HEK293 (cell line): ENCODE data around the gene KCTD21.

Experiments
- CTCF ChIA-PET: fragments of 350-600 bp; formaldehyde crosslinking; extraction: SDS; loops from one replicate; lab custom pipeline; 2021; ENCODE audit warnings: antibody characterized with exemption; lab: Yijun Ruan, JAX
- POLR2A ChIA-PET: fragments of 300-600 bp; formaldehyde crosslinking; extraction: SDS; loops from one replicate; lab custom pipeline; 2020; ENCODE audit warnings: antibody characterized with exemption, inconsistent platforms; lab: Yijun Ruan, JAX
- H3K27ac ChIP-seq: fragments of 200-500 bp; sonication (Bioruptor generic); 2 replicates; pipeline ENCODE4 v1.5.1; 2014; ENCODE audit warnings: low read depth, low read length, control low read depth, inconsistent platforms; ENCODE audit errors: extremely low read depth
- H3K36me3 ChIP-seq, 2 experiments: fragments of 200-500 bp in 1 of 2; sonication (Bioruptor generic) in 1 of 2; 1 replicate in 1 of 2; 2 replicates in 1 of 2; pipeline ENCODE4 v1.5.1; 2014 to 2017; ENCODE audit warnings: inconsistent platforms in 2 of 2, low read length in 2 of 2; ENCODE audit not compliant: control insufficient read depth in 2 of 2, insufficient read depth in 1 of 2
- H3K4me1 ChIP-seq: fragments of 200-500 bp; sonication (Bioruptor generic); 2 replicates; pipeline ENCODE4 v1.5.1; 2014; ENCODE audit warnings: mild to moderate bottlenecking, low read length, inconsistent platforms; ENCODE audit not compliant: control insufficient read depth, insufficient read depth
- H3K4me3 ChIP-seq: 2 replicates; pipeline ENCODE4 v1.5.1; 2011; ENCODE audit warnings: low read depth, mild to moderate bottlenecking, control low read depth, low read length, moderate library complexity
- H3K9me3 ChIP-seq: fragments of 200-500 bp; sonication (Bioruptor generic); 2 replicates; pipeline ENCODE4 v1.5.1; 2014; ENCODE audit warnings: low read depth, low read length, inconsistent platforms; ENCODE audit not compliant: control insufficient read depth, insufficient read depth
- BCL11B ChIP-seq: fragments of 450-650 bp; formaldehyde crosslinking; IDR thresholded peaks from 2 replicates; pipeline ENCODE4 v1.5.1; 2016; ENCODE audit warnings: low read depth, missing biosample characterization, missing genetic modification characterization
- CTCF ChIP-seq: fragments of 450-650 bp; formaldehyde crosslinking; IDR thresholded peaks from 2 replicates; pipeline ENCODE4 v1.5.1; 2016; ENCODE audit warnings: missing biosample characterization, missing genetic modification characterization
- EGR2 ChIP-seq: fragments of 450-650 bp; formaldehyde crosslinking; IDR thresholded peaks from 2 replicates; pipeline ENCODE4 v1.5.1; 2016; ENCODE audit warnings: low read depth, missing biosample characterization, missing genetic modification characterization
- GLI4 ChIP-seq: fragments of 450-650 bp; formaldehyde crosslinking; IDR thresholded peaks from 2 replicates; pipeline ENCODE4 v1.5.1; 2016; ENCODE audit warnings: missing biosample characterization, missing genetic modification characterization
- GLIS2 ChIP-seq: fragments of 450-650 bp; formaldehyde crosslinking; IDR thresholded peaks from 2 replicates; pipeline ENCODE4 v1.5.1; 2016; ENCODE audit warnings: missing biosample characterization, missing genetic modification characterization
- KLF10 ChIP-seq: fragments of 450-650 bp; IDR thresholded peaks from 2 replicates; pipeline ENCODE4 v1.5.1; 2018; ENCODE audit warnings: missing biosample characterization, mild to moderate bottlenecking, missing genetic modification characterization
- OSR2 ChIP-seq: fragments of 450-650 bp; formaldehyde crosslinking; IDR thresholded peaks from 2 replicates; pipeline ENCODE4 v1.5.1; 2016; ENCODE audit warnings: missing biosample characterization, missing genetic modification characterization
- PRDM6 ChIP-seq: fragments of 450-650 bp; formaldehyde crosslinking; IDR thresholded peaks from 2 replicates; pipeline ENCODE4 v1.5.1; 2017; ENCODE audit warnings: missing biosample characterization, missing genetic modification characterization
- REST ChIP-seq: fragments of 450-650 bp; formaldehyde crosslinking; IDR thresholded peaks from 2 replicates; pipeline ENCODE4 v1.5.1; 2016; ENCODE audit warnings: missing biosample characterization, missing genetic modification characterization
- SCRT2 ChIP-seq: fragments of 450-650 bp; formaldehyde crosslinking; IDR thresholded peaks from 2 replicates; pipeline ENCODE4 v1.5.1; 2016; ENCODE audit warnings: missing biosample characterization, missing genetic modification characterization
- SP3 ChIP-seq: fragments of 450-650 bp; formaldehyde crosslinking; IDR thresholded peaks from 2 replicates; pipeline ENCODE4 v1.5.1; 2016; ENCODE audit warnings: missing biosample characterization, missing genetic modification characterization
- YY2 ChIP-seq: fragments of 450-650 bp; formaldehyde crosslinking; IDR thresholded peaks from 2 replicates; pipeline ENCODE4 v1.5.1; 2016; ENCODE audit warnings: missing biosample characterization, missing genetic modification characterization
- ZBTB20 ChIP-seq: fragments of 450-650 bp; formaldehyde crosslinking; IDR thresholded peaks from 2 replicates; pipeline ENCODE4 v1.5.1; 2016; ENCODE audit warnings: missing biosample characterization, missing genetic modification characterization
- ZBTB48 ChIP-seq: fragments of 450-650 bp; formaldehyde crosslinking; IDR thresholded peaks from 2 replicates; pipeline ENCODE4 v1.5.1; 2016; ENCODE audit warnings: missing biosample characterization, missing genetic modification characterization
- ZFP41 ChIP-seq: fragments of 450-650 bp; formaldehyde crosslinking; IDR thresholded peaks from 2 replicates; pipeline ENCODE4 v1.5.1; 2016; ENCODE audit warnings: missing biosample characterization, missing genetic modification characterization, borderline replicate concordance
- ZNF132 ChIP-seq: fragments of 450-650 bp; formaldehyde crosslinking; IDR thresholded peaks from 2 replicates; pipeline ENCODE4 v1.5.1; 2017; ENCODE audit warnings: missing biosample characterization, missing genetic modification characterization, borderline replicate concordance
- ZNF211 ChIP-seq: fragments of 450-650 bp; formaldehyde crosslinking; IDR thresholded peaks from 2 replicates; pipeline ENCODE4 v1.5.1; 2016; ENCODE audit warnings: low read depth, missing biosample characterization, missing genetic modification characterization
- ZNF544 ChIP-seq: fragments of 450-650 bp; formaldehyde crosslinking; IDR thresholded peaks from 2 replicates; pipeline ENCODE4 v1.5.0; 2017; ENCODE audit warnings: missing biosample characterization, missing genetic modification characterization
- ZNF600 ChIP-seq: fragments of 450-650 bp; formaldehyde crosslinking; IDR thresholded peaks from 2 replicates; pipeline ENCODE4 v1.5.1; 2016; ENCODE audit warnings: missing biosample characterization, missing genetic modification characterization
- ZNF610 ChIP-seq: fragments of 450-650 bp; formaldehyde crosslinking; IDR thresholded peaks from 2 replicates; pipeline ENCODE4 v1.5.1; 2016; ENCODE audit warnings: missing biosample characterization, missing genetic modification characterization, borderline replicate concordance
- ZNF670 ChIP-seq: fragments of 450-650 bp; formaldehyde crosslinking; IDR thresholded peaks from 2 replicates; pipeline ENCODE4 v1.5.1; 2016; ENCODE audit warnings: missing biosample characterization, missing genetic modification characterization, low read depth
- ZNF792 ChIP-seq: fragments of 450-650 bp; formaldehyde crosslinking; IDR thresholded peaks from 2 replicates; pipeline ENCODE4 v1.5.1; 2016; ENCODE audit warnings: missing biosample characterization, missing genetic modification characterization
- TF ChIP-seq, protein P1 (sequence below): fragments of 450-650 bp; formaldehyde crosslinking; optimal IDR thresholded peaks from 2 replicates; pipeline ENCODE3; 2016; ENCODE audit warnings: missing biosample characterization, mild to moderate bottlenecking, missing genetic modification characterization
- TF ChIP-seq, protein P2 (sequence below): fragments of 450-650 bp; formaldehyde crosslinking; IDR thresholded peaks from 2 replicates; pipeline ENCODE4 v1.5.1; 2016; ENCODE audit warnings: missing biosample characterization, missing genetic modification characterization
- TF ChIP-seq, protein P3 (sequence below): fragments of 450-650 bp; IDR thresholded peaks from 2 replicates; pipeline ENCODE4 v1.5.1; 2018; ENCODE audit warnings: missing biosample characterization, mild to moderate bottlenecking, missing genetic modification characterization

The KCTD21 gene

DNA sequence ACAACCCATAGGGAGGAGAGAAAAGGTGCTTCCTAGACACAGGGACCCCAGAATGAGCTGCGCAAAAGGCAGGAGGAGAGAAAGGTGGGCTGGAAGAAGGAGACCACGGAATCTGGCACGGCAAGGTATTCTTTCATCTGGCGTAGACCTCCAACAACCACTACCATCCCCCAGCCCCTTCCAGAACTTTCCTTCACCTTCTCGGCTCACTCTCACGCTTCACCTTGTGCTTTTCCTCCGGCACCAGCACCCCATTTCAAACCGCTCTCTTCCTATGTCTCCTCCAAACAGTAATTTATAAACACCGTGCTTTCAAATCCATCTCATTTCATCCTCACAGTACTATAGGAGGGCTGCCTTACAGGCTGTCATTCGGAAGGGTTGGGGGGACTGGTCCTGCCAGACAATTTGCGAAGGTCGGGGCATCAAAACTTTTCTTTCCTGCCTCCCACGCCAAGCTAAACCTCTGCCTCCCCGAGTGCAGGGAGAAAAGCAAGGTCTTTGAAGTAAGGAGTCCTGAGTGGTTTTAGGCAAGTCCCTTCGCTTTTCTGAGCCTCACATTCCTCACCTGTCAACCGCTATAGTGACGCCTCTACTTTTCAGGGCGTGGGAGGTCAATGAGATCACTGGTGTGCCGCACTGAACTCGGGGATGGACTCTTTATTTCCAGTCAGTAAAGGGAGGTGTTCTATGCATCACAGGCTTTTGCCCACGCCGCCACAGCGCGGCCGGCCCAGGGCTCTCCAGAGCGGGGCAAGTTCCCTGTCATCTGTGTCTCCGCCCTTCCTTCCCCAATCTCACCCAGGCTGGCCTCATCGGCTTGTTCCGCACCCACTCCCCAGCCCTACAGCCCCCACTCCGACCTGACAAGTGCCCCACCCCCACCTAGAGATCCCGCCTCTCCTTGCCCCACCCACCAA is 800 bp downstream of the KCTD21 start:
- Histone ChIP-seq H3K4me3 (peak overlapping the region; percentile 83), H3K9me3 (no peaks in the 10 kb centered on the region), H3K4me1 (no peaks in the 10 kb centered on the region), H3K36me3 (no peaks in the 10 kb centered on the region), H3K27ac (no peak overlapping the region; the same call in 1 of the 2 replicates)
- POLR2A ChIA-PET = interaction anchor here (0.6 to 1.6 kb wide), 8 partner anchors 22 to 1403 kb away, joined by 3 to 21 read pairs (median 4); partner anchors contain the start of genes ALG8, INTS4, NARS2 and NDUFC2
- CTCF ChIA-PET = interaction anchor here (0.6 kb wide), 2 partner anchors 18 to 351 kb away, joined by 3 to 4 read pairs; no protein-coding TSS in a partner anchor
- TF ChIP-seq ZBTB20 (tag by site-specific recombination) = 0 out of 2 replicates have a peak, but pooled peaks have one; percentile 19
- TF ChIP-seq ZNF610 = no peak
- TF ChIP-seq OSR2 (tag by site-specific recombination) = no peak
- TF ChIP-seq REST = no peak
- 0 out of 2 replicates have a peak, but pooled peaks have one; percentile 40 for TF ChIP-seq ZNF600 (tag by site-specific recombination)
- TF ChIP-seq ZNF132 (tag by site-specific recombination) = no peak
- TF ChIP-seq YY2 (tag by site-specific recombination) = no peak
- TF ChIP-seq CTCF (tag by site-specific recombination) = no peak
- TF ChIP-seq ZBTB48 = no peak
- no peak for TF ChIP-seq ZNF670 (tag by site-specific recombination)
- no peak for TF ChIP-seq ZNF211
- TF ChIP-seq EGR2 (tag by site-specific recombination) = peak; percentile 92; the same call in 1 of the 2 replicates
- TF ChIP-seq BCL11B = no peak
- TF ChIP-seq, protein P1, sequence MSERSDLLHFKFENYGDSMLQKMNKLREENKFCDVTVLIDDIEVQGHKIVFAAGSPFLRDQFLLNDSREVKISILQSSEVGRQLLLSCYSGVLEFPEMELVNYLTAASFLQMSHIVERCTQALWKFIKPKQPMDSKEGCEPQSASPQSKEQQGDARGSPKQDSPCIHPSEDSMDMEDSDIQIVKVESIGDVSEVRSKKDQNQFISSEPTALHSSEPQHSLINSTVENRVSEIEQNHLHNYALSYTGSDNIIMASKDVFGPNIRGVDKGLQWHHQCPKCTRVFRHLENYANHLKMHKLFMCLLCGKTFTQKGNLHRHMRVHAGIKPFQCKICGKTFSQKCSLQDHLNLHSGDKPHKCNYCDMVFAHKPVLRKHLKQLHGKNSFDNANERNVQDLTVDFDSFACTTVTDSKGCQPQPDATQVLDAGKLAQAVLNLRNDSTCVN = no peak
- TF ChIP-seq ZNF544 (tag by site-specific recombination) = no peak
- no peak for TF ChIP-seq GLIS2 (tag by site-specific recombination)
- no peak for TF ChIP-seq PRDM6 (tag by site-specific recombination)
- TF ChIP-seq KLF10 (tag by site-specific recombination) = no peak
- TF ChIP-seq GLI4 = no peak
- TF ChIP-seq, protein P2, sequence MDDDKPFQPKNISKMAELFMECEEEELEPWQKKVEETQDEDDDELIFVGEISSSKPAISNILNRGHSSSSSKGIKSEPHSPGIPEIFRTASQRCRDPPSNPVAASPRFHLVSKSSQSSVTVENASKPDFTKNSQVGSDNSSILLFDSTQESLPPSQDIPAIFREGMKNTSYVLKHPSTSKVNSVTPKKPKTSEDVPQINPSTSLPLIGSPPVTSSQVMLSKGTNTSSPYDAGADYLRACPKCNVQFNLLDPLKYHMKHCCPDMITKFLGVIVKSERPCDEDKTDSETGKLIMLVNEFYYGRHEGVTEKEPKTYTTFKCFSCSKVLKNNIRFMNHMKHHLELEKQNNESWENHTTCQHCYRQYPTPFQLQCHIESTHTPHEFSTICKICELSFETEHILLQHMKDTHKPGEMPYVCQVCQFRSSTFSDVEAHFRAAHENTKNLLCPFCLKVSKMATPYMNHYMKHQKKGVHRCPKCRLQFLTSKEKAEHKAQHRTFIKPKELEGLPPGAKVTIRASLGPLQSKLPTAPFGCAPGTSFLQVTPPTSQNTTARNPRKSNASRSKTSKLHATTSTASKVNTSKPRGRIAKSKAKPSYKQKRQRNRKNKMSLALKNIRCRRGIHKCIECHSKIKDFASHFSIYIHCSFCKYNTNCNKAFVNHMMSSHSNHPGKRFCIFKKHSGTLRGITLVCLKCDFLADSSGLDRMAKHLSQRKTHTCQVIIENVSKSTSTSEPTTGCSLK (tag by site-specific recombination) = no peak
- TF ChIP-seq ZFP41 (tag by site-specific recombination) = no peak
- TF ChIP-seq ZNF792 = no peak
- TF ChIP-seq, protein P3, sequence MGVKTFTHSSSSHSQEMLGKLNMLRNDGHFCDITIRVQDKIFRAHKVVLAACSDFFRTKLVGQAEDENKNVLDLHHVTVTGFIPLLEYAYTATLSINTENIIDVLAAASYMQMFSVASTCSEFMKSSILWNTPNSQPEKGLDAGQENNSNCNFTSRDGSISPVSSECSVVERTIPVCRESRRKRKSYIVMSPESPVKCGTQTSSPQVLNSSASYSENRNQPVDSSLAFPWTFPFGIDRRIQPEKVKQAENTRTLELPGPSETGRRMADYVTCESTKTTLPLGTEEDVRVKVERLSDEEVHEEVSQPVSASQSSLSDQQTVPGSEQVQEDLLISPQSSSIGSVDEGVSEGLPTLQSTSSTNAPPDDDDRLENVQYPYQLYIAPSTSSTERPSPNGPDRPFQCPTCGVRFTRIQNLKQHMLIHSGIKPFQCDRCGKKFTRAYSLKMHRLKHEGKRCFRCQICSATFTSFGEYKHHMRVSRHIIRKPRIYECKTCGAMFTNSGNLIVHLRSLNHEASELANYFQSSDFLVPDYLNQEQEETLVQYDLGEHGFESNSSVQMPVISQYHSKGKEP = no peak
- no peak for TF ChIP-seq SP3
- no peak for TF ChIP-seq SCRT2 (tag by site-specific recombination)
